ENCODE measurements around the gene SCGB2B2. TPM values are rescaled to one million over a fixed set of nuclear protein-coding genes. Genes with fewer than 3 reads are reported as not detected.

The SCGB2B2 gene
- polyA plus RNA-seq, 1 donor (not counting 4 experiments of a cell fraction or from before 2014, with no cell fraction given) = 0.10 TPM

GRCh38 chr19:34667349-34668076 is 9.4 kb downstream of the SCGB2B2 start:
- H2AFZ ChIP-seq (ENCODE audit: control insufficient read depth, low read length) = peak overlapping the region; percentile 56
- peak overlapping the region; percentile 60 for H3K4me2 ChIP-seq (ENCODE audit: control insufficient read depth, extremely low read depth, insufficient read depth, low read depth, low read length)
- H3K79me2 ChIP-seq (ENCODE audit: control insufficient read depth, insufficient read depth, low read length) = no peaks in the 10 kb centered on the region
- no peaks in the 10 kb centered on the region for H3K9me3 ChIP-seq (ENCODE audit: control insufficient read depth, low read depth, low read length)
- H3K27ac ChIP-seq (ENCODE audit: control insufficient read depth, insufficient read depth, low read length) = peak overlapping the region; percentile 20
- FAIRE-seq (no peak), DNase-seq (ENCODE audit: low read depth, low spot score) (no peak)
- peak overlapping the region; percentile 58 for H3K9ac ChIP-seq (ENCODE audit: control insufficient read depth, extremely low read depth, insufficient read depth, low read length)
- H3K36me3 ChIP-seq (ENCODE audit: control insufficient read depth in 2 of 2, extremely low read depth in 1 of 2, insufficient read depth in 2 of 2, low read length in 2 of 2) = no peaks in the 10 kb centered on the region
- no peaks in the 10 kb centered on the region for H3K9me1 ChIP-seq (ENCODE audit: control insufficient read depth, extremely low read depth, insufficient read depth, low read length)
- H3K27me3 ChIP-seq (ENCODE audit: control insufficient read depth, extremely low read depth, insufficient read depth, low read length) = no peaks in the 10 kb centered on the region
- dilution Hi-C loops (cut with MboI; ENCODE audit: extremely low pct_ligation_motif_present, low sequenced_read_pairs) = no loop called here
- TF ChIP-seq CTCF (optimal IDR thresholded peaks at IDR 0.05 in 1 of 3, IDR thresholded peaks at IDR 0.05 in 1 of 3, conservative IDR thresholded peaks at IDR 0.05 in 1 of 3; ENCODE audit: extremely low read depth in 1 of 3, insufficient read depth in 2 of 3, low read length in 3 of 3) (no peak), EZH2 (IDR thresholded peaks at IDR 0.05; ENCODE audit: low read length) (no peak)
- H4K20me1 ChIP-seq (ENCODE audit: control insufficient read depth, extremely low read depth, insufficient read depth, low read length) = no peaks in the 10 kb centered on the region
- no peaks in the 10 kb centered on the region for H3K4me1 ChIP-seq (ENCODE audit: control insufficient read depth, extremely low read depth, insufficient read depth, low read length)
- peak overlapping the region in 1 of 3 experiments; percentile 59 for H3K4me3 ChIP-seq (ENCODE audit: control insufficient read depth in 2 of 3, extremely low read depth in 1 of 3, insufficient read depth in 2 of 3, low read depth in 1 of 3, low read length in 3 of 3)

DNA sequence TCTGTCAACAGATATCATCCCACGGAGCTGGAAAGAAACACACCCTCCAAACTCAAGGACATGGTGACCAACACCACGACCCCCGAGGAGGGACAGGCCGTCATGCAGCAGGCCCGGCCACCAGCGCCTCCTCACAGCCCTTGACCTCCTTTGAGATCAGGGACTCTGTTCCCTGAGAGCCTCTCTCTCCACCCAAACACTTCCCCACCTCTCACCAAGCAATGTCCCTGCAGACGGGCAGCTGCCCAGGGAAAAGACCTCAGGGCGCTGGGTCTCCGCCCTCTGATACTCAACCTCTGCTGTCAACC is 10.0 kb downstream of the SCGB2B2 start:
- Histone ChIP-seq H3K79me2 (ENCODE audit: control insufficient read depth, insufficient read depth, low read length) (no peaks in the 10 kb centered on the region), H3K36me3 (ENCODE audit: control insufficient read depth in 2 of 2, extremely low read depth in 1 of 2, insufficient read depth in 2 of 2, low read length in 2 of 2) (no peaks in the 10 kb centered on the region), H3K9me3 (ENCODE audit: control insufficient read depth, low read depth, low read length) (no peaks in the 10 kb centered on the region), H3K4me2 (ENCODE audit: control insufficient read depth, extremely low read depth, insufficient read depth, low read depth, low read length) (no peak overlapping the region), H3K9ac (ENCODE audit: control insufficient read depth, extremely low read depth, insufficient read depth, low read length) (no peak overlapping the region), H3K9me1 (ENCODE audit: control insufficient read depth, extremely low read depth, insufficient read depth, low read length) (no peaks in the 10 kb centered on the region), H3K27ac (ENCODE audit: control insufficient read depth, insufficient read depth, low read length) (no peak overlapping the region), H3K4me3 (ENCODE audit: control insufficient read depth in 2 of 3, extremely low read depth in 1 of 3, insufficient read depth in 2 of 3, low read depth in 1 of 3, low read length in 3 of 3) (peak overlapping the region in 1 of 3 experiments; percentile 59), H3K4me1 (ENCODE audit: control insufficient read depth, extremely low read depth, insufficient read depth, low read length) (no peaks in the 10 kb centered on the region), H3K27me3 (ENCODE audit: control insufficient read depth, extremely low read depth, insufficient read depth, low read length) (no peaks in the 10 kb centered on the region), H4K20me1 (ENCODE audit: control insufficient read depth, extremely low read depth, insufficient read depth, low read length) (no peaks in the 10 kb centered on the region), H2AFZ (ENCODE audit: control insufficient read depth, low read length) (peak overlapping the region; percentile 56)
- no peak for DNase-seq (ENCODE audit: low read depth, low spot score)
- FAIRE-seq = no peak
- dilution Hi-C loops (cut with MboI; ENCODE audit: extremely low pct_ligation_motif_present, low sequenced_read_pairs) = no loop called here
- TF ChIP-seq CTCF (optimal IDR thresholded peaks at IDR 0.05 in 1 of 3, IDR thresholded peaks at IDR 0.05 in 1 of 3, conservative IDR thresholded peaks at IDR 0.05 in 1 of 3; ENCODE audit: extremely low read depth in 1 of 3, insufficient read depth in 2 of 3, low read length in 3 of 3) (no peak), EZH2 (IDR thresholded peaks at IDR 0.05; ENCODE audit: low read length) (no peak)

Measured in keratinocyte (primary cell).